NCI-H1436 (cell line): ENCODE data around the gene C9orf78.
A peak's percentile ranks its signal among the peaks of the same experiment; 100 is the strongest.

Experiments
- DNase-seq: peaks from one replicate; lab custom pipeline; 2025; lab: John Stamatoyannopoulos, UW

The C9orf78 gene

DNA sequence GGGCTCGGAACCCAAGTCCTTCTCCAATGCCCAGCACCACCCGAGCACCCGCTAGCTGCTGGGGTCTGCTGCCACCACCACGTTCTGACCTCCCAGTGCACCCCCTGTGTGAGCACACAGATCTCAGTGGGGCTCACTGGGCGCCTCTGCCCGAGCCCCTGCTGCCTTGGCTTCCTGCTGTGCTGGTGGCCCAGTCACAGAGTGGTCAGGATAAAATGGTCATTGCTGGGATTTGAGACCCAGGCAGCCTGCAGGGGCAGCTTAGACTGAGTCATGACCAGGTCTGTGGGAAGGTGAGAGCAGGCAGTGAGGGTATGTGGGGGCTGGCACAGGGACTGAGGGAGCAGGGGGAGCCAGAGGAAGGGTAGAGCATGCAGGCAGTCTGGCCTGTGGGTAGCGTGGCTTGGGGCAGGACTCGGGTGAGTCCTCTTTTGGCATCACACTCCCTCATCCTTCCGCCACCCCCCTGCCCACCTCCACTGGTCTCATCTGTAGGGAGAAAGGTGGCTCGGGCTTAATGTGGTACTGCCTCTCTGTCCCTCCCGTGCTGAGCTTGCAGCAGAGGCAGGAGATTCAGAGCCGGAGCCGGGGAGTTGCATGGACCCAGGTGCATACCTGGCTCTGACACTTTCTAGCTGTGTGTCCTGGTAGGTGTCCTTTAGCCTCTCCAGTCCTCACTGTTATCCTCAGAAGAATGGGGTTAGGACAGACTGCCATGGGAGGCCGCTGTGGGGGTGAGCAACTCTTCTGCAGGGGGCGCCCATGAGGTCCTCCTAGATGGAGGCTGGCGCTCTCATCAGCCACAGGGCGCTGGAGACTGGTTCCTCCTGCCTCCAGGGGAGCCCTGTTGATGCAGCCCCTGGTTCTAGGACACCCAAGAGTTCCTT is 32.3 kb upstream of the C9orf78 start:
- DNase-seq = no peak

DNA sequence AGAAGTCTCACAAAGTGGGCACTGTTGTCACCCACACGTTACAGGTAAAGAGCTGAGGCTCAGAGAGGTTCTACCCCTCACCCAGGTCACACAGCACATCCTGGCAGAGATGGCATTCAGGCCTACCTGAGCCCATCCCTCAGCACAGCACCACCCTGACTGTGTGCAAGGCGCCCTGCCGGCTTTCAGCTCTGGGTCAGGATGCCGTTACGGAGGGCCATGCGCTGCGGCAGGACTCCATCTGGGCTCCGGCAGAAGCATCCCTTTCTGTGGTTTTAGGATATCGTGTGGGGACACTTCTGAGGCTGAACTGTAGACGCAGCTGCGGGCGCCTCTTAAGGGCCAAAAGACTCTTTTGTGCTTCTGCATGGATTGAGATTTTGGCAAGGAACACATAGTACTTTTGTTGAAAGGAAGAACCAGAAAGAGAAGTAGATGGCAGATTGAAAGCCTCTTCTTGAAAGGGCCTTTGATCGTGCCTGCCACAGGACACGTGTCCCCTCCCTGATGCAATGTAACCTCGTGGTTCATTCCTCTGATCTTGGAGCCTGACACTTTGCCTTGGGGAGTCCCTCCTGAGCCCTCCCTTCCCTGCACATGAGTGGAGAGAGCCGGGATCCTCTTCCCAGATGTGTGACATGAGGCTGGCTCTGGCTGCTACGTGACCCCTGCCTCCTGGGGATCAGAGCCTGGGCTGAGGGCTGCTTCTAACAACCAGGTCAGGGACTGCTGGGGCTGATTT is 31.5 kb upstream of the C9orf78 start:
- DNase-seq = no peak

DNA sequence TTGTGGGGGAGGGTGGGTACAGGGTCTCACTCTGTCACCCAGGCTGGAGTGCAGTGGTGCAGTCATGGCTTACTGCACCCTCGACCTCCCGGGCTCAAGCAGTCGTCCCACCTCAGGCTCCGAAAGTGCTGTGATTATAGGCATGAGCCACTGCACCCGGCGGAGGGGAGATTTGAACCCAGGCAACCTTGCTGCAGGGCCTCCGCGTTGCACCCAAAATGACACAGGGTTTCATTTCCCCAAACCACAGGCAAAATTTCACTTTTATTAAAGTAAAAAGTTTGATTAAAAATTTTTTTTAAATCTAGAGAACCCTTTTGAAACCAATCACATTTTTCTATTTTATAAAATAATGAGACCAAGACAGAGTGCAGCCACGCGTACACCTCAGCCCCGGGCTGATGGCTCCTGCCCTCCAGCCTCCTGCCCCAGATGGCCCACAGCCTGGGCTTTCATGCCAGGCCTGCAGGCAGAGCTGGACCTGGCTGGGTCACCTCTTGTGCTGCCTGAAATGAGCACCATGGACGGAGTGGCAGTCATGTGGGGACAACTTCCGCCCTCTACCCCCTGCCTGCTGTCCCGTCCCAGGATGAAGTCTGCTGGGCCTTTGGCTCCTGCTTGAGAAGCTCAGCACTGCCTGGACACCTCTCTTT is 30.7 kb upstream of the C9orf78 start:
- DNase-seq = no peak

DNA sequence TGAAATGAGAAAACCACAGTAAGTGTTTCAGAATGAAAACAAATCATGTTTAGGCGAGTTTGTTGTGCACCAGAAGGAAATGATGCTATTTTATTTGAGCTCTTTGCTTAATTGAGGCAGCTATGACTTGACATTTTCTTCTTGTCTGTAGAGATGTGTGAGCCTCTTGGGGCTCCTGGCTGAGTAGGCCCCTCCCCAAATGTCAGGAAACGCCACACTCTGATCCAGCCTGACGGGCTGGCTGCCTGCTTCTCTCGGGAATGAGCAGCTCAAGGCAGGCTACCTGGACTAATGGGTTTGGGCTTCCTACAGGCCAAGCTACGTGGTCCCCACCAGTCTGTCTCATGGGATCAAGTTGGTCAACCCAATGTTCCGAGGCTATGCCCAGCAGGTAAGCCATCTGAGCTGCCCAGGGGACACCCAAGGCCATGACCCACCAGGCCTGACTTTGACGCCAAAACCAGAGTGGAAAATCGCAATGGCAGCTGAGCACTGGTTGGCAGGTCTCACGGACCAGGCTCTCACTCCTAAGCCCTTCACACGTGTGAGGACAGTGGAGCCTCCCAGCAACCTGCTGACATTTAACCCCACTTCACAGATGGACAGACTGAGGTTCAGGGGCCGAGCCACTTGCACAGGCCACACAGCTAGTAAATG is 30.0 kb upstream of the C9orf78 start:
- no peak for DNase-seq

DNA sequence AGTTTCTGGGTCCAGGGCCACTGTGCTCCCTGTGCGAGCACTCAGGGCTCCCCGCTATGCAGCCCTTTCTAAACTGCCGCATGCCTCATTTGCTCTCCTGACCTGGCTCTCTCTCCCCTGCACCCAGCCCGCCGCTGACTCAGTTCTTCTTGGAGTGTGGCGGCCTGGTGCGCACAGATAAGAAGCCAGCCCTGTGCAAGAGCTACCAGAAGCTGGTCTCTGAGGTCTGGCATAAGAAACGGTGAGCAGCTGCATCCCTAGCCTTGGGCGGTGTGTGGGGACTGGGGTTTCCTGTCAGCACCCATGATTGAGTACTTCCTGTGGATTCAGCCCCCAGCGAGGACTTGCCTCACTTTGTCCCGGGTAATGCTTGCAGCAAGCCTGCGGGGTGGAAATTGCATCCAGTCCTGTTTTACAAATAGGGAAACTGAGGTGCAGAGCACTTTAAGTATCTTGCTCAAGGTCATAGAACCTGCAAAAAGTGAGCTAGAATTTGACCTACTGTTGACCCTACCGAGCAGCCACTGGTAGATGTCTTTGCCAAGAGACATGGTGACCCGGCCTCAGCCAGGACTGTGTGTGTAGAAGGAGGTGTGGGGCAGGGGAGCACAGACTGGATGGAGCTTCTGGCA is 28.1 kb upstream of the C9orf78 start:
- peak; percentile 14 for DNase-seq

DNA sequence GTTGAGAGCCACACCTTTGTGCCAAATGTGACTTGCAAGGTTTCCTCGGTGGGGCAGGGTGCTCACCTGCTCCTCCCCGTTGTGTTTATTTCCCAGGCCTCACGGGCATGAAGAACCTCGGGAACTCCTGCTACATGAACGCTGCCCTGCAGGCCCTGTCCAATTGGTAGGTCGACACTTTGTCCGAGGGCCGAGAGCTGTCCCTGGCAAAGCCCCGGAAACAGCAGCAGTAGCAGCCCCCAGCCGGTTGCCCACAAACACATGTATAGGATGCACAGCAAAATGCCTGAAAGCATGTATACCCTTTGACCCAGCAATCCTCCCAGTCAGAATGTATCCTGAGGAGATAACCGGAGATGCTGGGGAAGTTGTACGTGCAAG is 26.4 kb upstream of the C9orf78 start:
- no peak for DNase-seq

DNA sequence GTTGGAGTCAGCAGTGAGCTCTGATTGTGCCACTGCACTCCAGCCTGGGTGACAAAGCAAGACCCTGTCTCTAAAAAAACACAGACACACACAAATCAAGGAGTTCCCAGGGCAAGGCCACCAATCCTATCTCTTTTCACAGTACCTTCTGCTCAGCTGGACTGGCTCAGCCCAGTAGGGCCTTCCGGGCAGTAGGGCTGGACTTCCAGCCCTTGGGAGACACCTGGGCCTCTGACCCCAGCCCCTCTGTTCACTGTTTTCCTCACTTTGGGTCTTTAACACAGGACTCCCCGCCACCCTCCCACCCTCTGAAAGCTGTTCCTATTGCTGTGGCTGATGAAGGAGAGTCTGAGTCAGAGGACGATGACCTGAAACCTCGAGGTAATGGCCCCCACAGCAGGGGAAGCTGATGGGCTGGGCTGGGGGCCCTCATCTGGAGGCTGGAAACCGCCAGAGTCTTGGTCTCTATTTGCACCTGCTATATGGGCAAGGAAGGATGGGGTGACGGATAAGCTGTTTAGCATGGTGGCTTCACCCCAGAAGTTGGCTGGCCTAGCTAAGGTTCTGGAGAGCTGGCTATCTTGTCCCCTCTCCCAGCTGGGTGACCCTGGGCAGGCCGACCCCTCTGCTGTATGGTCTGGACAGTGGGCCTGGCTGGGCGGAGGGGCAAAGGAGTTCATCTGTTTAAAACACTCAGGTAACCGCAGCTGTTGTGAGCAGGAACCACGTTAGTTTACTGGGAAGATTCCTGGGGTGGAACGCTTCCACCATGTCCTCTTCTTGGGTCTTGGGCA is 25.8 kb upstream of the C9orf78 start:
- no peak for DNase-seq

DNA sequence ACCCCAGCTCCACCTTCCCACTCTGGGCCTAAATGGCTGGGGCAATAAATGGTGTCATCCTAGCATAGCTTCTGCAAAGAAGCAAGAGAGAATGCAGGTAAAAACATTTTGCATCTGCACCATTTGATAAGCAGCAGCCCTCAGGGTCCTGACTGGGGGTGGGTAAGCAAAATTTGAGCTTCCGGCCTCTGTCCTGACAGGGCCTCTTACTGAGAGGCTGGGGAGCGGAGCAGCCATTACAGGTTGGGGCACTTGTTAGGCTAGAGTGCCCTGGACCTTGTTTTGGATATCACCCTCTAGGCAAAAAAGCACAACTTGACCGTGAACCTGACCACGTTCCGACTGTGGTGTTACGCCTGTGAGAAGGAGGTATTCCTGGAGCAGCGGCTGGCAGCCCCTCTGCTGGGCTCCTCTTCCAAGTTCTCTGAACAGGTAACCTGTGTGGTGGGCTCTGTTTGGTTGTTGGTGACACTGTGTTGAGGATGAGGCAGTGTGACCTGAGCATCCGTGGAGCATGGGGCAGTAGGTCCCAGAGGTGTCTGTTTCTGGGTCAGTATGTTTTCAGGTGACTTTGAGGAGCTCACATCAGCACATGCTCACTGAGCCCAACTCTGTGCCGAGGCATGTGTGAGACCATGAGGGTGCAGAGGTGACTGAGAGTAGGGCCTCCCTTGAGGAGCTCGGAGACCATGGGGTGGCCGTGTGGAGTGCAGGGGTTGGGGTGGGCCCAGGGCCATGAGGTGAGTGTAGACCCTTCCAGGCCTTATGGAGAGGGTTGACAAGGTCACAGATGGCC is 23.3 kb upstream of the C9orf78 start:
- DNase-seq = no peak

DNA sequence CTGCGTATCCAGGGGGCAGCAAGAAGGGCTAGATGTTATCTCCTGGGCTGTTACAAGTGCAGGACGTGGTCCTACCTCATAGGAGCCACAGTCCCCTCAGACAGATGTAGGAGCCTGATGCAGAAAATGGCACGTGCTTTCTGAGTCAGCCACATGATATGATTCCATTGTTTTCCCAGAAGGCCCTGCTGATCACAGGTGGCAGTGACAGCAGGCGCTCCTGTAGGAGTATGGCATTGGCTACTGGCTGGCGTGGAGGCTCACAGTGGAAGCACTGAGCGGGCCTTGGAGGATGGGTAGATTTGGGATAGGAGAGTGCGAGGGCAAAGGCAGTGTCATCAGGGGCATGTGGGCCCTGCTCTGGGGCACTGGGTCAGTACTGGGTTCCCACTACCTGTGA is 22.1 kb upstream of the C9orf78 start:
- no peak for DNase-seq

DNA sequence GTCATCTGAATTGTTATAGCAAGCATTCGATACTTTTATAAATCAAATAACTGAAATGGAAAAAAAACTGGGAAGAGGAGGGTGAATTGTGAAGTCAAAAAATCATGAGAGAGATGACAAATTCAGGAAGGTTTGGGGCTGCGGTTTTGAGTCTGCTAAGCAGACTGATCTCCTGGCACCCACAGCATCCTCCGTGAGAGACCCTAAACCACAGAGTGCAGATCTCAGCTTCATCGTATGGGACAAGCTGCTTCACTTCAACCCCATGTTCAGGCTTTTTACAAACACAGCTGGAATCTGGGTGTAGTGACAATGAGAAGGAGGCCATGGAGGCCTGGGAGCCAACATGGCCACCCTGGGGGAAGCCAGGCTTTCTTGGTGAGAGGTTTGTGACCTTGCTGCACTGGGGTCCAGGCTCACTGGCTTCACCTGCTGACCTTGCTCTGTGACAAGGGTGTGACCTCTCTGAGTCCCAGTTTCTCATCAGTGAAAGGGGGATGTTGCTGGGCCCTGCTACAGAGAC is 19.6 kb upstream of the C9orf78 start:
- no peak for DNase-seq

DNA sequence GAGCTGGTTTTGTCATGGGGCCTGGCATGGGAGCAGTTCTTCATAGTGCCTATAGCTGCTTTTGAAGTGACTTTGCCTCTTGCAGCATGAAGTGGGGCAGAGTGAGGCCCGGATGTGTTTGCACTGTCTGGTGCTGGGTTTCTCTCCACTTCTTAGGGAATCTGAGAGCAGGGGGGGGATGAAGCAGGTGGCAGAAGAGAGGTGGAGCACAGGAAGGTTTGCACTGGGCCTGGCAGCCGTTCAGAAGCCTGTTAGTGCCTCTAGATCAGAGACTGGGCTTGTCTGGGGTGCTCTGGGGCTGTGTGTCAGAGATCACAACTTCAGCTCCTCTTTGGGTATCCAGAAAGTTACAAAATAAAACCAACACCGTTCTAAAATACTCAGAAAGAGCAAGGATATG is 18.5 kb upstream of the C9orf78 start:
- DNase-seq = no peak

DNA sequence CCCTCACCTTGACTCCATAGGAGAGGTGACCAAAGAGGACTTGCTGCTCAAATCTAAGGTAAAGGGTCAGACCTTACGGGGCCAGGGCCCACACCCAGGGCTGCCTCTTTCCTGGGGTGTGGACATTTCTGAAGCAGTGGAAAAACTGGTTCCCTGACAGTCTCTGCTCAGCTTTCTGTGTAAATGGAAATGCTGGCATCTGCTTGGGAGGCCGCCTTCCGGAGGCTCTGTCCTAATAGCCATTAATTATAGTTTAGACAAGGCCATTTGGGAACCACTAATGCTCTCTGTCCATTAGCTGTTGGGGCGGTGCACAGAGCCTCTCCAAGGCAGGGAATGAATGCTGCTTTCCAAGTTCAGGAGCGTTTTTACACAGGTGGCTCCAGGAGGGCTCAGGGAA is 17.5 kb upstream of the C9orf78 start:
- no peak for DNase-seq

DNA sequence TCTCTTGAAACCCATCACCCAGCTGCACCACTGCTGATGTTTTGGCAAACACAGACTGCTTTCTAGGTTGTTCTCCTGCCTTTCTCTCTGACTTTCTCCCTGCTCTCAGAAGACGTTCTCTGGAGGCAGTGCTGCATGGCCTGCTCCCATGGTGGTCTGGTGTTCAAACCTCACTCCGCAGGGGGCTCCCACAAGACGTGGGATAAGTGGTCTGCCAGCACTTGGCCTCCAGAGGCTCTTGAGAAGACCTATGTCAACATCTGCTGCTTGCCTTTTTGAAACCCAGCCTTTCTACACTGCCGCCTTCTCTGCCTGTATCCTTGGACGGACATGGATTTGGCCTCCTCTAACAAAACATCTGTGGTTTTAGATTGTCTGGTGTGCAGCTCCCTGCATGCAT is 16.7 kb upstream of the C9orf78 start:
- DNase-seq = no peak

DNA sequence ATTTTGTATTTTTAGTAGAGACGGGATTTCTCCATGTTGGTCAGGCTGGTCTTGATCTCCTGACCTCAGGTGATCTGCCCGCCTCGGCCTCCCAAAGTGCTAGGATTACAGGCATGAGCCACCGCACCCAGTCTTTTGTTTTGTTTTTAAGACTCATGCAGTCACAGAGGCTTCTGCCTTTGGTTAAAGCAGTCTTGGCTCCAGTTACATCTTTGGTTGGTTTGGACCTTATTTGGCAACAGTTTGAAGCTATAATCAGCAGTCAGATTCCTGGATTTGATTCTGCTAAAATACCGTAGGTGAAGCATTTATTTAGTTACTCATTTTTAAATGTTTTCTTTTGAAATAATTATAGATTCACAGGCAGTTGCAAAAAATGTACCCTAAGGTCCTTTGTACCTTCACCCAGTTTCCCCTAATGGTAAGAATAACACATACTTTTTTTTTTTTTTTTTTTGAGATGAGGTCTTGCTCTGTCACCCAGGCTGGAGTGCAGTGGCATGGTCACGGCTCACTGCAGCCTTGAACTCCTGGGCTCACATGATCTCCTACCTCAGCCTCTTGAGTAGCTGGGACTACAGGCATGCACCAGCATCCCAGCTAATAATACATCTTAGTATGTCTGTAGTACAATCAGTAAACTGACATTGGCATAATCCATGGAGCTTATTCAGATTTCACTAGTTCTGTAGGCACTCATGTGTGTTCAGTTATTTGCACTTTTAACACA is 15.9 kb upstream of the C9orf78 start:
- no peak for DNase-seq

DNA sequence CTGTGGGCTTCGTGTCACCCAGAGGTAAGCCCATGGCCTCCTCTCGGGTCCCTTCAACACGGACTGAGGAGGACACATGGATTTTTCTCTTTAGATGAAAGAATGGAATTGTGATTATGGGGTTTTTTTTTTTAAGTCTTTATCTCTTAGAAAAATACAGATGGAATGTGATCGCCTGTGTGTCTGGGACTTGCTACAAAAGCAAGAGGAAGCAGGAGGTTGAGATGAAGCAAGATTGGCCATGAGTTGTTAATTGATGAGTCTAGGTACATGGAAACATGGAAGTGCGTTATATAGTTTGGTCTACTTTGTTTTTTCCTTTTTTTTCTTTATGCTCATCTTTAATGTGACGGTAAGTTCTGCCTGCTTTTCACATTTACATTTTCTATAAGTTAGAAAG is 14.8 kb upstream of the C9orf78 start:
- no peak for DNase-seq

DNA sequence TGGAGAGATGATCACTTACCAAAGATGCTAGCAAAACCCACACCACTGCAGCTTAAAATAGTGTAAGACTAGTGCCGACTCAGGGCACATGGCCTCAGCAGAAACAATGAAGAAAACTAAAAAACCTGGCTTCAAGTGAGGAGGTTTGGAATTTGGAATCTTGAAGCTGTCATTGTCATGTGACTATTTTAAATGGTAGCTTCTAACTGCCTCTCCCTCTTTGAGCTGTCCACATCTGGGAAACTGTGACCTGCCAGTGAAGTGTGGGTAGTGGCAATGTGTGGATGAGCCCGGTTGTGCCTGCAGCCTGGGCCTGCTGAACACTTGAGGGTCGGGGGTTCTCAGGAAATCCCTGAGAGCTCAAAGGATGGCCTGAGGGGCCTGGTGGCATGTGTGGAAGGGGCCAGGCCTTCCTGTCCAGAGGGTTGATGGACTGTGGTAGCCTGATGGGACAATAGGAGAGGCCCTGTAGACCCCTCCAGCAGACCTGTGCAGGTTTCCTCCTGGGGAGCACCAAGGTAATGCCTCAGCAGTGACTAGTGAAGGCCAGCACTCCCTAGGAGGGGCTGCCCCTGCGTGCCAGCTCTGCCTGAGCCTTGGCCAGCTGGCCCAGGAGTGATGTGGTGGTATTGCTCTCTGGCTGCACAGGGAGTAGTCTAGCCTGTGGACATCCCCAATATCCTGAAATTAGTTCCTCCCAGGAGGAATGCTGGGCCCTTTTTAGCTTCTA is 13.8 kb upstream of the C9orf78 start:
- no peak for DNase-seq

DNA sequence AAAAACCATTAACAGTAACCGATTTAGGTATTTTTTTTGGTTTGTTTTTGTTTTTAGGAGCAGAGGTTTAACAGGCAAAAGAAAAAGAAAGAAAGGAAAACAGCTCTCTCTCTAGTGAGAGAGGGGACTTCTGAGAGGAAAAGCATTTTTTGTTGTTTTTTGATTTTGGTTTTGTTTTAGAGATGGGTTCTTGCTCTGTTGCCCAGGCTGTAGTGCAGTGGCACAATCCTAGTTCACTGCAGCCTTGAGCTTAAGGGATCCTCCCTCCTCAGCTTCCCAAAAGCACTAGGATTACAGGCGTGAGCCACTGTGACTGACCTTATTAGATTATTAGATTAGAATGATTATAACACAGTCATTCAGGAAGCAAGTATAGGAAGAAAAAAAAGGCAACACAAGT is 10.3 kb upstream of the C9orf78 start:
- no peak for DNase-seq

DNA sequence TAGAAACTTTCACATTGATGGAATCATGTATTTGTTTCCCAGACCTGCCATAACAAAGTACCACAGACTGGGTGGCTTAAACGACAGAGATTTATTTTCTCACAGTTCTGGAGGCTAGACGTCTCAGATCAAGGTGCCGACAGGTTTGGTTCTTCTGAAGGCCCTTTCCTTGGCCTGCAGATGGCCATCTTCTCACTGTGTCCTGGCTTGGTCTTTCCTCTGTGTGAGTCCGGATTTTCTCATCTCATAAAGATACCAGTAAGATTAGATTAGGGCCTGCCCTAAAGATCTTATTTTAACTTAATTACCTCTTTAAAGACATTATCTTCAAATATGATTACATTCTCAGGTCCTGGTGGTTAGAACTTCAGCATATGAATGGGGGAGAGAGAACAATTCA is 6.0 kb upstream of the C9orf78 start:
- DNase-seq = no peak

DNA sequence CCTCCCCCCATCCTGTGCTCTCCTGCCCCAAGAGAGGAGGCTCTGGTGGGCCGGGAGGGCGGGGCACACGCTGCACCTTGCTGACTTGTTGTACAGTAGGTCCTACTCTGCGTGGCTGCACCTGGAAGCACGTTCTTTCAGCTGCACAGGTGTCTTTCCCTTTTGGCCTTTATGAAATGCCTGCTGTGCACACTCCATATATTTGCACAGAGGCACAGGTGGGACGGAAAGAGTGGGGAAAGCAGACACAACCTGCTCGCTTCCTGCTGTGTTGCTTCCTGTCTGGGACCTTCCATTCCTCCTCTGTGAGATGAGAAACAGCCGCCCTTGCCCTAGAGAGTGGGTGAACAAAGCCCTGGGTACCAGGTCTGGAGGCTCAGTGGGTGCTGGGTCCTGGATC is 5.0 kb upstream of the C9orf78 start:
- peak; percentile 67 for DNase-seq
